HepG2 (cell line): ENCODE measurements around the gene SERTAD2. TPM values are rescaled to one million over a fixed set of nuclear protein-coding genes. Genes with fewer than 3 reads are reported as not detected.

Experiments
- CEBPG ChIP-seq: IDR thresholded peaks from 2 replicates; pipeline ENCODE4 v1.6.1; 2016
- CREB1 ChIP-seq, 2 experiments: fragments of 450-650 bp in 1 of 2; IDR thresholded peaks; 2 replicates each; pipeline ENCODE4 v1.6.1; 2016 to 2017; ENCODE audit warnings: control low read depth in 1 of 2, mild to moderate bottlenecking in 1 of 2, missing compliant biosample characterization in 1 of 2, missing genetic modification characterization in 1 of 2
- ELF3 ChIP-seq: IDR thresholded peaks from 2 replicates; pipeline ENCODE4 v1.6.1; 2016; ENCODE audit warnings: missing genetic modification reagents, missing compliant biosample characterization
- FOXO1 ChIP-seq: sonication (generic); formaldehyde crosslinking; IDR thresholded peaks from 2 replicates; pipeline ENCODE4 v1.4.0; 2020; ENCODE audit warnings: missing genetic modification reagents
- HNF4A ChIP-seq: sonication (generic); formaldehyde crosslinking; IDR thresholded peaks from 2 replicates; pipeline ENCODE4 v1.4.0; 2020; ENCODE audit warnings: missing genetic modification reagents
- HNRNPK ChIP-seq: fragments of 200-400 bp; formaldehyde crosslinking; IDR thresholded peaks from 2 replicates; pipeline ENCODE4 v1.6.1; 2018; ENCODE audit warnings: low read length, low read depth, moderate library complexity, mild to moderate bottlenecking; ENCODE audit not compliant: poor library complexity, severe bottlenecking
- HOXA3 ChIP-seq: sonication (generic); formaldehyde crosslinking; IDR thresholded peaks from 2 replicates; pipeline ENCODE4 v1.5.0; 2020; ENCODE audit warnings: missing genetic modification reagents
- MIER3 ChIP-seq: IDR thresholded peaks from 2 replicates; pipeline ENCODE4 v1.6.1; 2016; ENCODE audit warnings: missing compliant biosample characterization, borderline replicate concordance
- MXI1 ChIP-seq: IDR thresholded peaks from 3 replicates; pipeline ENCODE4 v1.6.1; 2012; ENCODE audit warnings: low read depth, low read length, inconsistent platforms, borderline replicate concordance
- NR1H2 ChIP-seq: sonication (generic); formaldehyde crosslinking; IDR thresholded peaks from 2 replicates; pipeline ENCODE4 v1.8.1; 2022; ENCODE audit warnings: low read depth, missing genetic modification reagents, borderline replicate concordance
- NR2F1 ChIP-seq, 2 experiments: fragments of 450-650 bp in 1 of 2; formaldehyde crosslinking in 1 of 2; IDR thresholded peaks; 2 replicates each; pipeline versions ENCODE4 v1.5.0 to v1.6.1; 2016 to 2020; ENCODE audit warnings: mild to moderate bottlenecking in 1 of 2, missing compliant biosample characterization in 1 of 2, missing genetic modification reagents in 1 of 2, moderate library complexity in 1 of 2
- PHF8 ChIP-seq: sonication (generic); formaldehyde crosslinking; IDR thresholded peaks from 2 replicates; pipeline ENCODE4 v1.5.0; 2020; ENCODE audit warnings: missing genetic modification reagents
- RBM39 ChIP-seq: fragments of 200-400 bp; formaldehyde crosslinking; IDR thresholded peaks from one replicate; pipeline ENCODE4 v1.6.1; 2018; ENCODE audit warnings: antibody characterized with exemption, mild to moderate bottlenecking, low read depth, low read length; ENCODE audit not compliant: poor library complexity, severe bottlenecking
- SP140L ChIP-seq: sonication (generic); formaldehyde crosslinking; IDR thresholded peaks from 2 replicates; pipeline ENCODE4 v1.4.0; 2020; ENCODE audit warnings: missing genetic modification reagents, borderline replicate concordance
- SP4 ChIP-seq: sonication (generic); formaldehyde crosslinking; IDR thresholded peaks from 2 replicates; pipeline ENCODE4 v1.8.1; 2023; ENCODE audit warnings: mild to moderate bottlenecking, missing genetic modification reagents
- THAP11 ChIP-seq: IDR thresholded peaks from 2 replicates; pipeline ENCODE4 v1.6.1; 2016; ENCODE audit warnings: missing biosample characterization, missing genetic modification reagents
- TMF1 ChIP-seq: sonication (generic); formaldehyde crosslinking; IDR thresholded peaks from 2 replicates; pipeline ENCODE4 v1.8.1; 2022; ENCODE audit warnings: low read depth, missing genetic modification reagents
- TRAFD1 ChIP-seq: sonication (generic); formaldehyde crosslinking; IDR thresholded peaks from 2 replicates; pipeline ENCODE4 v1.5.1; 2020; ENCODE audit warnings: missing genetic modification reagents, mild to moderate bottlenecking, borderline replicate concordance
- UBTF ChIP-seq: sonication (generic); formaldehyde crosslinking; IDR thresholded peaks from 2 replicates; pipeline ENCODE4 v1.4.0; 2020; ENCODE audit warnings: mild to moderate bottlenecking, missing genetic modification reagents
- ZBTB20 ChIP-seq: sonication (generic); formaldehyde crosslinking; IDR thresholded peaks from 2 replicates; pipeline ENCODE4 v1.8.1; 2023; ENCODE audit warnings: missing genetic modification reagents, low read depth, mild to moderate bottlenecking, borderline replicate concordance
- ZFP91 ChIP-seq: sonication (generic); formaldehyde crosslinking; IDR thresholded peaks from 2 replicates; pipeline ENCODE4 v1.9.0; 2022; ENCODE audit warnings: missing genetic modification reagents, mild to moderate bottlenecking, borderline replicate concordance
- ZNF574 ChIP-seq: sonication (generic); formaldehyde crosslinking; IDR thresholded peaks from 2 replicates; pipeline ENCODE4 v1.4.0; 2020; ENCODE audit warnings: missing genetic modification reagents
- ZNF7 ChIP-seq: IDR thresholded peaks from 2 replicates; pipeline ENCODE4 v1.6.1; 2016; ENCODE audit warnings: missing biosample characterization, missing genetic modification reagents
- polyA plus RNA-seq, 8 experiments: library from polyadenylated mRNA; depleted of rRNA in 3 of 8; stranded (reverse) in 7 of 8; unstranded in 1 of 8; fragments of >200 nt; fragmentation: Illumina TruSeq in 4 of 8; extraction: Trizol in 4 of 8; gene quantifications; 2 replicates each; pipeline versions ENCODE4 v1.2.1 to v1.2.3, GENCODE V29; 2011 to 2016; ENCODE audit warnings: low read depth in 4 of 8, missing spikeins in 1 of 8, mixed read lengths in 1 of 8; ENCODE audit not compliant: insufficient read depth in 1 of 8
- total RNA-seq, 5 experiments: library from RNA; depleted of rRNA; stranded (reverse); fragments of >200 nt; fragmentation: Illumina TruSeq; extraction: Trizol; gene quantifications; 2 replicates each; pipeline ENCODE4 v1.2.3, GENCODE V29; 2016; ENCODE audit warnings: low read depth in 1 of 5

Gene SERTAD2
- total and polyA plus RNA-seq, 2 of the 13 experiments (the other 11 are each of a cell fraction or from before 2014, with no cell fraction given) = 6.7 to 22.6 TPM

DNA sequence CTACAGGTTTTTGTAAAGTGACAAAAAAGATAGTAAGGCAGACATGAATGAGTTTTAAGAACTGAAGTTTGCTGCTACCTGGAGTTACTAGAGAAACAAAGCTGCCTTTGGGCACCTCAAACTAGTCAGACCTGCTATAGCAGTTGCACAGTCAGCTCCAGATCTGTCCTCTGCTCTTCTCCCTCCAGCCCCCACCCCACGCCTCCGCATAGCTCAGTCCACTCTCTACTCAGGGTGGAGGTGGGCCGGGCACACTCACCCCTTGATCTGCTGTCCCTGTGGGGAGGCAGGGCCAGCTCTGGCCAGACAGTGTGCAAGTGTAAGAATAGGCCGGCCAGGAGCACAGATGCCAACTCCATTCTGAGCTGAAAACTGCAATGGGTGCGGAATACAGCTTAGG, 4.1 kb downstream of the SERTAD2 start (continued):
- TF ChIP-seq RBM39 = no peak
- no peak for TF ChIP-seq THAP11 (CRISPR knock-in tag)
- no peak for TF ChIP-seq CEBPG (CRISPR knock-in tag)
- no peak; the same call in 1 of the 2 replicates for TF ChIP-seq ZFP91 (CRISPR knock-in tag)
- no peak for TF ChIP-seq HOXA3
- TF ChIP-seq ELF3 (CRISPR knock-in tag) = no peak
- TF ChIP-seq TRAFD1 (CRISPR knock-in tag) = no peak
- TF ChIP-seq HNRNPK = no peak
- TF ChIP-seq FOXO1 (CRISPR knock-in tag) = 0 out of 2 replicates have a peak, but pooled peaks have one; percentile 21
- no peak for TF ChIP-seq ZNF574 (CRISPR knock-in tag)
- TF ChIP-seq CREB1 (IDR thresholded peaks at IDR 0.05) = no peak
- no peak for TF ChIP-seq CREB1 (CRISPR knock-in tag; IDR thresholded peaks at IDR 0.05)
- no peak for TF ChIP-seq SP4 (CRISPR knock-in tag)
- TF ChIP-seq TMF1 (CRISPR knock-in tag) = no peak
- no peak for TF ChIP-seq NR2F1 (CRISPR knock-in tag; IDR thresholded peaks at IDR 0.05)
- TF ChIP-seq ZNF7 = no peak
- TF ChIP-seq MXI1 = 0 out of 3 replicates have a peak, but pooled peaks have one; percentile 19
- TF ChIP-seq PHF8 (CRISPR knock-in tag) = 0 out of 2 replicates have a peak, but pooled peaks have one; percentile 11
- TF ChIP-seq UBTF (CRISPR knock-in tag) = peak; percentile 47; the same call in 1 of the 2 replicates
- TF ChIP-seq SP140L (CRISPR knock-in tag) = no peak
- TF ChIP-seq MIER3 (CRISPR knock-in tag) = no peak
- no peak for TF ChIP-seq NR1H2
- TF ChIP-seq ZBTB20 (CRISPR knock-in tag) = no peak
- TF ChIP-seq HNF4A (CRISPR knock-in tag) = peak; percentile 42; the same call in 1 of the 2 replicates
